ENCODE results near the gene NAXD. TPM values are rescaled to one million over a fixed set of nuclear protein-coding genes. Genes with fewer than 3 reads are reported as not detected.

The NAXD gene
- total and polyA plus RNA-seq, 10 of the 15 experiments (the other 5 are each of a cell fraction or from before 2014, with no cell fraction given): 1.5 to 36.2 (median 23.8) TPM

- TF ChIP-seq HSF1 (IDR thresholded peaks at IDR 0.05; ENCODE audit: low read depth, low read length): no peak
- peak; percentile 91 for TF ChIP-seq IKZF1 (conservative IDR thresholded peaks at IDR 0.05)
- TF ChIP-seq BCL3 (IDR thresholded peaks at IDR 0.05; ENCODE audit: borderline replicate concordance, insufficient read depth, low read depth, low read length, poor library complexity, severe bottlenecking): peak; percentile 14
- no peak for TF ChIP-seq ZBTB33 (IDR thresholded peaks at IDR 0.05)
- peak; percentile 93 for TF ChIP-seq MEF2B (IDR thresholded peaks at IDR 0.05; ENCODE audit: partially characterized antibody, poor library complexity, severe bottlenecking)
- TF ChIP-seq NR2F1 (conservative IDR thresholded peaks at IDR 0.05): peak; percentile 36; the same call in 1 of the 2 replicates
- TF ChIP-seq POLR2A (IDR thresholded peaks at IDR 0.05; ENCODE audit: low read depth, low read length): 0 out of 2 replicates have a peak, but pooled peaks have one; percentile 16
- TF ChIP-seq NBN (IDR thresholded peaks at IDR 0.05): 0 out of 2 replicates have a peak, but pooled peaks have one; percentile 11
- 0 out of 2 replicates have a peak, but pooled peaks have one; percentile 32 for TF ChIP-seq TCF3 (IDR thresholded peaks at IDR 0.05; ENCODE audit: borderline replicate concordance, insufficient read depth, low read depth, low read length)
- no peak for TF ChIP-seq POU2F2 (IDR thresholded peaks at IDR 0.05; ENCODE audit: borderline replicate concordance, low read depth, low read length)
- TF ChIP-seq HDGF (IDR thresholded peaks at IDR 0.05): no peak
- no peak for TF ChIP-seq TARDBP (IDR thresholded peaks at IDR 0.05; ENCODE audit: borderline replicate concordance)
- 0 out of 2 replicates have a peak, but pooled peaks have one; percentile 30 for TF ChIP-seq TCF12 (IDR thresholded peaks at IDR 0.05; ENCODE audit: low read depth, low read length)
- TF ChIP-seq ESRRA (IDR thresholded peaks at IDR 0.05; ENCODE audit: low read length): no peak
- TF ChIP-seq IRF4 (IDR thresholded peaks at IDR 0.05; ENCODE audit: low read depth, low read length): 0 out of 2 replicates have a peak, but pooled peaks have one; percentile 4
Measured at GRCh38 chr13:110676595-110677587, 61.5 kb downstream of the NAXD start (continued).
